Breast epithelium (tissue), 3 donors: ENCODE measurements around the gene DDX56.

Experiments used
- POLR2A ChIP-seq: fragments of 450-650 bp; IDR thresholded peaks from one replicate; pipeline ENCODE4 v1.6.1; 2016; ENCODE audit warnings: antibody characterized with exemption, mild to moderate bottlenecking, moderate library complexity
- POLR2AphosphoS5 ChIP-seq, 3 donors: sonication (generic); formaldehyde crosslinking; IDR thresholded peaks; one replicate each; pipeline ENCODE4 v1.6.1; 2017; ENCODE audit warnings: antibody characterized with exemption in 3 of 3
- TF ChIP-seq, protein P1 (sequence below), 3 donors: fragments of 450-650 bp; IDR thresholded peaks; one replicate each; pipeline ENCODE4 v1.5.1; 2016 to 2017; ENCODE audit warnings: antibody characterized with exemption in 3 of 3, mild to moderate bottlenecking in 3 of 3, moderate library complexity in 3 of 3

- TF ChIP-seq, protein P1, sequence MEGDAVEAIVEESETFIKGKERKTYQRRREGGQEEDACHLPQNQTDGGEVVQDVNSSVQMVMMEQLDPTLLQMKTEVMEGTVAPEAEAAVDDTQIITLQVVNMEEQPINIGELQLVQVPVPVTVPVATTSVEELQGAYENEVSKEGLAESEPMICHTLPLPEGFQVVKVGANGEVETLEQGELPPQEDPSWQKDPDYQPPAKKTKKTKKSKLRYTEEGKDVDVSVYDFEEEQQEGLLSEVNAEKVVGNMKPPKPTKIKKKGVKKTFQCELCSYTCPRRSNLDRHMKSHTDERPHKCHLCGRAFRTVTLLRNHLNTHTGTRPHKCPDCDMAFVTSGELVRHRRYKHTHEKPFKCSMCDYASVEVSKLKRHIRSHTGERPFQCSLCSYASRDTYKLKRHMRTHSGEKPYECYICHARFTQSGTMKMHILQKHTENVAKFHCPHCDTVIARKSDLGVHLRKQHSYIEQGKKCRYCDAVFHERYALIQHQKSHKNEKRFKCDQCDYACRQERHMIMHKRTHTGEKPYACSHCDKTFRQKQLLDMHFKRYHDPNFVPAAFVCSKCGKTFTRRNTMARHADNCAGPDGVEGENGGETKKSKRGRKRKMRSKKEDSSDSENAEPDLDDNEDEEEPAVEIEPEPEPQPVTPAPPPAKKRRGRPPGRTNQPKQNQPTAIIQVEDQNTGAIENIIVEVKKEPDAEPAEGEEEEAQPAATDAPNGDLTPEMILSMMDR (IDR thresholded peaks at IDR 0.05), result no peak
- TF ChIP-seq POLR2AphosphoS5 (IDR thresholded peaks at IDR 0.05) (no peak), POLR2A (no peak)
Measured at GRCh38 chr7:44531421-44532380, 42.0 kb downstream of the DDX56 start.
